ENCODE results near the gene MGAT4B.
"Not testable (repeated sequence)": the region's sequence is repeated elsewhere in the genome, so short reads cannot be mapped to it uniquely, and the experiment has no call there.

MGAT4B gene

DNA sequence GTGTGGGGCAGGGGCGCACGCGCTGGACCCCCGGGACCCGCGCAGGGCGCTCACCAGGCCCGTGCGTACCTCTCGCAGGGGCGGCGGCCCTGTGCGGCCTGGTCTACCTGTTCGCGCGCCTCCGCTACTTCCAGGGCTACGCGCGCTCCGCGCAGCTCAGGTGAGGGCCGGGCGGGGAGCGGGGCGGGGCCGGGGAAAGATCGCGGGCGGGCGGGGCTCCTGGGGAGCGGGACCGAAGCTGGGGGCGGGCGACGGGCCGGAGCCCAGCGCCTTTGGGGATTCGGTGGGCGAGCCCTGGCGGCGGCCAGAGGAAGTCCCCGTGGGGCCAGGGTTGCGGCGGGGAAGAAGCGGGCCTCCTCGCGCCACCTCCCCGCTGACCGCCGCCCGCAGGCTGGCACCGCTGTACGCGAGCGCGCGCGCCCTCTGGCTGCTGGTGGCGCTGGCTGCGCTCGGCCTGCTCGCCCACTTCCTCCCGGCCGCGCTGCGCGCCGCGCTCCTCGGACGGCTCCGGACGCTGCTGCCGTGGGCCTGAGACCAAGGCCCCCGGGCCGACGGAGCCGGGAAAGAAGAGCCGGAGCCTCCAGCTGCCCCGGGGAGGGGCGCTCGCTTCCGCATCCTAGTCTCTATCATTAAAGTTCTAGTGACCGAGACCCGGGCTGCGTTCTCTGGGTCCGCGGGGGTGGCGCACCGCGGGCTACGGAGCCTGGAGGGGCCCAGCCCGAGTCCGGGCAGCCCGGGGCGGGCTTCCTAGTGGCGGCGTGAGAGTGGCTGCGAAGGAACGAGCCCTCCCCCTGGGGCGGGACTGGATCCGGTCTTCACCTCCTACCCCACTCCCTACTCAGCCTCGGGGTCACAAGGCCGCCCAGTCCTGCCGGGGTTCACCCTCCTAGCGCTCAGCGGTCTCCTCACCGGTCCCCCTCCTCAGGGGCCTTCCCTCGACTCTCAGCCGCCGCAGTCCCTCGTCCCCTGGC lies 10.5 kb downstream of the MGAT4B start:
- peak overlapping the region; percentile 62 for H3K4me3 ChIP-seq (ENCODE audit: low read depth, low read length)

DNA sequence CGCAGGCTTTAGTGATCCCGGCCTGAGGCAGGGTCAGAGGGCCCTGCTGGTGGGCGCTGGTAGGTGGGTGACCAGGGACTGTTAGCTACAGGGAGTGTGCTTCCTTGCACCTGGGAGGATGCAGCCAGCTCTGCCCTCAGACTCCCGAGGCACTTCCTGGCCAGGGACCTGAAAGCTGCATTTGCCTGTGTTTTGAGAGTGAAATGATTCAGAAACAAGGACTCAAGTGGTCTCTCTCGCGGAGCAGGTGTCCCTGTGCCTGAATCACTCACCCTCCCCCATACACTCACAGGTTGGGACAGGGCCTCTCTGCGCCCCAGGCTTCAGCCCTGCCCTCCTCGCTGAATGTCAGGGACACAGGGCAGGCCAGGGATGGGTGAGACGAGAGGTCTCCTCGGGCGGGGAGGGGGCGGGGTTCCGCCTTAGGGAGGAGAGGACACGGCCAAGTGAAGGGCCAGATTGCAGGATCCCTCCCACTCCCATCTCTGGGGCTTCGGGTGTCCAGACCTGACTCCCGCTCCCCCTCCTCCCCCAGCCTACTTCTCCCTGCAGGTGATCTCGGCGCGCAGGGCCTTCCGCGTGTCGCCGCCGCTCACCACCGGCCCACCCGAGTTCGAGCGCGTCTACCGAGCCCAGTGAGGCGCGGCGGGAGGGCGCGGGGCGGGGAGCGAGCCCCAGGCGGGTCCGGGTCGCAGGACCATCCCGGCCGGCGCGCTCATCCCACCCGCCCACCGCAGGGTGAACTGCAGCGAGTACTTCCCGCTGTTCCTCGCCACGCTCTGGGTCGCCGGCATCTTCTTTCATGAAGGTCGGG lies 11.4 kb downstream of the MGAT4B start:
- peak overlapping the region; percentile 62 for H3K4me3 ChIP-seq (ENCODE audit: low read depth, low read length)

DNA sequence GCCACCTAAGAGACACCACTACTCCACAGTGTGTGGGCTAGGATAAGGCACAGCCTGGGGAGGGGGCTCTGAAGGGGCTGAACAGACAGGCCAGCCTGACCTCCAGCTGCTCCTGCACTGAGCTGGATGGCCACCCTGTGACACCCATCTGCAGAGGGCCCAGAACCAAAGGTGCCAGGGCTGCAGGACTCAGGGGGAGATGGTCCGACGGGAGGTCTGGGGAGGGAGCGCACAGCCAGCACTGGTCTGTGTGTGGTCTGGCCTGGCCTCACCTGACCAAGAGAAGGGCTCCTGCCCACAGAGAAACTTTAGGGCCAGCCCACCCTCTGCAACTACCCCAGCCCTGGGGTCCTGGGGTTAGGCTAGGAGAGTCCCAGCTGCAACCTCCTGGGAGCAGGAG lies 12.1 kb downstream of the MGAT4B start:
- no peak overlapping the region for H3K4me3 ChIP-seq (ENCODE audit: low read depth, low read length)

DNA sequence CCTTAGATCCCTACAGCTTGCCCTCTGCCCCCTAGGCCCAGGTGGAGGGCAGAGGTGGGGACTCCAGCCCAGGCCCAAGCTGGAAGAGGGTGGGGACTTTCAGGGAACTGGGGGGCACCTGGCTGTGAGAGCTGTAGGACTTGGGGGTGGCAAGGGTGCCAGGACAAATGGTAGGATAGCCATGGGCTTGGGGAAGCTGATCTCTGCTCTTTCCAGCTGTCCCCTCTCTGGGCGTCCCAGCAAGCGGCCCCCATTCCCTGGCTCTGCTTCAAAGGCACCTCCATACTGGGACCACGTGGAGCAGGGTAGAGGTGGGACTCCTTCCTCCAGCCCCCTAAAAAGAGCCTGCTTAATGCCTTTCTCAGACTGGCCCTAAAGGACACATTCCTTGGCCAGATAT lies 12.5 kb downstream of the MGAT4B start:
- H3K4me3 ChIP-seq (ENCODE audit: low read depth, low read length) = no peak overlapping the region

DNA sequence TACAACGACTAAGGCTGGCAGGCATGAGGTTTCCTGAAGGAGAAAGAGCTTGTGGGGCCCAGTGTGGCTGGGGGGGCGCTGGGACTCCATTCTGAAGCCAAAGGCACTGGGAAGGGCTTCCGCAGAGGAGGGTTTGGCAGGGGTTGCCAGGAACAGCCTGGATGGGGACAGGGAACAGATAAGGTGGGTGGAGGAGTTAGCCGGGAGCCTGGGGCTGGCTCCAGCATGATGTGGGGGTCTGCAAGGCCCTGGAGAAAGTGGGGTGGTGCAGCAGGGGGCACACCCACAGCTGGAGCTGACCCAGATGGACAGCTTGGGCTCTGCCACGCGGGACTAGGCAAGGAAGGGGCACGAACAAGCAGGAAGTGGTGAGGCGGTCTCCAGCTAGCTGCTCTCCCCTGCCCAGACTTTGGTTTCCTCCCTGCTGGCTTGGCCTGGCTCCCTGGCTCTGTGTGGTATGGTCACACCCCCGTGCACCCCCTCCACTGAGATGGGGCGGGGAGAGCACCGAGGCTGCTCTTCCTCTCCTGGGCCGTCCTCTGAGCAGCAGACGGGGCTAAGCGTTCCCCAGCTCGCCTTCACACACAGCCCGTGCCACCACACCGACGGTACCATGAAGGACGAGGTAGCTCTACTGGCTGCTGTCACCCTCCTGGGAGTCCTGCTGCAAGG lies 13.1 kb downstream of the MGAT4B start, which contains the start of gene LTC4S:
LTC4S (plus strand) TSS at position 519 of the 672 bp plus-strand sequence; CDS start at position 614, 95 bp downstream.
- H3K4me3 ChIP-seq (ENCODE audit: low read depth, low read length) = no peak within 1 kb of the TSS

DNA sequence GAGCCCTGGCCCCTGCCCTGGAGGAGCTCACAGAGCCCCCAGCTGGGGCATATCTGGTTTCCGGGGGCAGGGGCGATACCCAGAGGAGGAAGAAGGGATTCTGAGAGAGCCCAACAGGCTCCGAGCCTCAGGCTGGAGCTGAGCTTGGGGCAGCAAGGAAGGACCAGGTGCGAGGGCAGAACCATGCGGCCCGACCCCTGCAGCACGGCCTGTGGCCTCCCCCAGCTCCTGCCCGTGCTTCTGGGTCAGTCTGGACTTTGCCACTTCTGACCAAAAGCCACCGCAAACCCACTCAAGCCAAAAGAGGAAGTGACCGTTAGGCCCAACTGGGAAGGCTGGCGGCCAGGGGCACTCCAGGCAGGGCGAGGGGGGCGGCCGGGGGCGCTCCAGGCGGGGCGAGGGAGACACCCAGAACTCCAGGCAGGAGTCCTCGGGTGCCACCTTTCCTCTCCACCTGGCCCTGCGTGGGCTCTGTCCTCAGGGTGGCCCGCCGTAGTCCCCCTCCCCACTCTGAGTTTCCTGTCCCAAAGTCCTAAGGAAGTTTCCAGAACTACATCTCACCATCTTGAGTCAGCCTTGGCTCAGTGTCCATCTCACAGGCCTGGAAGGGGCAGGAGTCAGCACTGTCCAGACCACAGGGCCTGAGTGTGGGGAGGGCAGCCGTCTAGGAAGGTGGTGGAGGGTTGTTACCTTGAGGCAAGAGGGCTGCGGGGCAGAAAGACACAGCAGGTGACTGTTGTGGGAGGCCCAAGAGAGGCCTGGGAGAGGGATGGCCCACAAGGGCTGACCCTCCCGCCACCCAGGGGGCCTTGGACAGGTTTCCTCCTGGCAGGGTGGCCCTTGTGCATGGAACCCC lies 13.8 kb downstream of the MGAT4B start:
- H3K4me3 ChIP-seq (ENCODE audit: low read depth, low read length) = no peak overlapping the region

DNA sequence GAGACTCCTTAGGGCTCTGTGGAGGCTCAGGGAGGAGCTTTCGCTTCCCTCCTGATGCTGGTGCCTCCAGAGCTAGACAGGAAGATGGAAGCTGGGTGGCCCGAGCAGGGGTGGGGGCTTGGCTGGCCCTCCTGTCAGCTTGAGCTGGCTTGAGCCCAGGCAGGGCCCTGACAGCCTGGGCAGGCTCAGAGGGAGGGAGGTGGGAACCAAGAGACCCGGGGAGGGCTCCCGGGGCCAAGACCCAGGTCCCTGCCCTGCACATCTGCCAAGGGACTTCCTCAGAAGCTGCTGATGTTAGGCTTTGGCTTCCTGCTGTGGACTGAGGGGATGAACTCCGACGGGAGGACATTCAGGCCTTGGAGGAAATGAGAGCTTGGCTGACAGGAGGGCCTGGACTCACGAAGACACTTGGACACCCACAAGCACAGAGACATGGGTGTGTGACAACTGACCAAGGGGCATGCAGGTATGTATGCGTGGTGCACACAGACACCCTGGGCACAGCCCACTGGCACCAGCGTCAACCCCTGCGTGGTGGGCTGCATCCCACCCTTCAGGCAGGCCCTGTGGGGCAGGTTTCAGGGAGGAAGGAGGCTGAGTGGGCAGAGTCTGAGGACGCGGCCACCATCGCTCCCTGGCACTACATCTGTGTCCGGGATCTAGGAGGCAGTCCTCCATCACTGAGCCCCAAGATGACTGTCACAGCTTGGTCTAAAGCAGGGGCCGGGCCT lies 14.6 kb downstream of the MGAT4B start:
- no peak overlapping the region for H3K4me3 ChIP-seq (ENCODE audit: low read depth, low read length)

DNA sequence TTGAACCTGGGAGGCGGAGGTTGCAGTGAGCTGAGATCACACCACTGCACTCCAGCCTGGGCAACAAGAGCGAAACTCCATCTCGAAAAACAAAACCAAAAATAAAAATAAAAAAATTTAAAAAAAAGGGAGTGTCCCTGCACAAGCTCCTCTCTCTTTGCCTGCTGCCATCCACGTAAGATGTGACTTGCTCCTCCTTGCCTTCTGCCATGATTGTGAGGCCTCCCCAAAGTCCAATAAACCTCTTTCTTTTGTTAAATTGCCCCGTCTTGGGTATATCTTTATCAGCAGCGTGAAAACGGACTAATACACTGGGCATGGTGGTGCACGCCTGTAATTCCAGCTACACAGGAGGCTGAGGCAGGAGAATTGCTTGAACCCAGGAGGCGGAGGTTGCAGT lies 17.4 kb downstream of the MGAT4B start:
- not testable (repeated sequence) for H3K4me3 ChIP-seq (ENCODE audit: low read depth, low read length)

DNA sequence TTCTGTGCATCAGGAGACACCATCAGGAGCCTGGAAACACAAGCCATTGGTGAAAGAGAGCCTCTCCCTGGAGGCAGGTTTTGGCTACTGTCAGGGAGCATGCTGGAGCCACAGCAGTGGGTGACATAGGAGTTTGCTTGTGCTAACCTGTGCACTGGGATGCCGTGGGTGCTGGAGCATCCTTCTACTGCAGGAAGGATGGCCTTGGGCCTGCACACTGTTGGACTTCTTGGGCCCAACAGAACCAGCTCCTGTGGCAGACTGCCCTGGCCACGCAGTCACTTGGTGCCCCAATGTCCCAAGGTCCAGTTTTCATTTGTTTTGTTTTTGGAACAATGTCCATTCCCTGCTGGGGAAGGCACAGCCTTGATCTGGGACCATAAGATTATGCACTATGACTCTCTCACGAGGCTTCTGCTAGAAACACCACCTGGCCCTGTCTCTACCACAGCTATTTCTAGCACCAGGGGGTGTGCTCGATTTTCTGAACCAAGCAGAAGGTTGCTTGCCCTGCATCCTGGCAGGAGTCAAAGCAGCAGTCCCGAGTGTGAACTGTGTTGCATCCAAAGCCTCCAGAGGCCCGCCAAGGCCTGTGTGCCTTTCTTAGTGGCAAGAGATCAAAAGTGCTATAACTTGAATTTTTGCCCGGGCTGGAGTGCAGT lies 18.3 kb downstream of the MGAT4B start:
- no peak overlapping the region for H3K4me3 ChIP-seq (ENCODE audit: low read depth, low read length)

DNA sequence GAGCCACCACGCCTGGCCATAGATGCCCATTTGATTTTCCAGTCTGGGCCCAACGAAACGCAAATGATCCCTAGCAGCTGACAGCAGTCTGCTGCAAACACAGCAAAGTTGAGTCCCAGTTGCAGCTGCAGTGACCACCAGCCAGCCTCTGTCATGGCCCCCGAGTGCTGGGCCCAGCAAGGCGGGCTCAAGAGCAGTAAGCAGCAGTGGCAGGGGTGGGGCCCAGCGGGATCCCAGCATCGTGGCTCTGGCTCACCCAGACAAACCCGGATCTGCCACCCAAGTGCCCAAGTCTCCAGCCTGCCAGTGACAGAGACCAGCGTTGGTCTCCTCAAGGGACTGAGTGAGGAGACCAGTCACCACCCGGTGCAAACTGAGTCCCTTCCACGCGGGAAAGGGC lies 19.8 kb downstream of the MGAT4B start:
- H3K4me3 ChIP-seq (ENCODE audit: low read depth, low read length) = no peak overlapping the region

DNA sequence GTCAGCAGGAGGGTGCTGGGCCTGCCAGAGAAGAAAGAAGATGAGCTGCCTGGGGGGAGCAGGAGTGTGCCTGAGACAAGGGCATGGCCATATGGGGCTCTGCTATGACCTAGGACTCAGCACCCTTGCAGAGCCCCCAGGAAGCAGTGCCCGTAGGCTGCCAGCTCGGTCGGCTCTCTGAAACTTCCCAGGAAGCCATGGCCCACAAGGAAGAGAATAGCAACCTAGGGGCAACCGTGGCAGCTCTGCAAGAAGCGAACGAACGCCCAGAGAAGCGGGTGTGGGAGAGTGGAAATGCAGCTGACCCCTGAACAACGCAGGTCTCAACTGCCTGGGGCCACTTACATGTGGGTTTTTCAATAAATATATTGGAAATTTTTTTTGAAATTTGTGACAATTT lies 23.5 kb downstream of the MGAT4B start:
- H3K4me3 ChIP-seq (ENCODE audit: low read depth, low read length) = no peak overlapping the region

DNA sequence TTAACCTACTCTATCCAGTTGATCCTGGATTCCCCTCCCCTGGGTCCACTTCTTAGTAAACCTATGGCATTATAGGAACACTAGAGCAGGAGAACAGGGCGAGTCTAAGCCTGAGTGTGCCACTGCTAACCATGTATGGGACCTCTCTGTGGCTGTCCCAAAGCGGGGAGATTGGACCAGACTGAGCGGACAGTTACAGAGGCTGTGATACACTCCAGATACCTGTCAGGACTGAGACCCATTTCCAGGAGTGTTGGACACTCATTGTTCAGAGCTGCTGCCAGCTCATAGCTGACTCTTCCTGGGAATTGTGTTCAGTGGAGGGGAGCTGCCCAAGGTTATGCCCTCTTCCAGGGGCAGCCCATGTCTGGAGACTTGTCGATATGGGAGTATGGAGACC lies 24.8 kb downstream of the MGAT4B start:
- no peak overlapping the region for H3K4me3 ChIP-seq (ENCODE audit: low read depth, low read length)

DNA sequence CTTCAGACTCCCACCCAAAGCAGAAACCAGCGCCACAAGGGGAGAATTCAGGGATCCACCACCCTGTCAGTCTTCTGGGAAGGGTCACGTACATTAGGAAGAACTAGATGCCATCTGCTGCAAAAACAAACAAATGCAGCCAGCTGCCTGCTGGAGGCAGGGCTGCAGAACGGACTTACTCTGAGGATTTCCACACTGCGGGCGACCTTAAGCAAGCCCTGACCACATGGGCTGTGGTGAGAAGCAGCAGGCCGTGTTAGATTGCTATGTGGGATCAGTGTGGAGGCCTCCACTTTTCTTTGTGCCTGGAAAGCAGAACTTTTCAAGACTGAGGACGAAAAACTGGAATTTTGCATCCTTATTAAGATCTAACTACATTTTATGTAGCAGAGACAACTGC lies 26.3 kb downstream of the MGAT4B start:
- no peak overlapping the region for H3K4me3 ChIP-seq (ENCODE audit: low read depth, low read length)

DNA sequence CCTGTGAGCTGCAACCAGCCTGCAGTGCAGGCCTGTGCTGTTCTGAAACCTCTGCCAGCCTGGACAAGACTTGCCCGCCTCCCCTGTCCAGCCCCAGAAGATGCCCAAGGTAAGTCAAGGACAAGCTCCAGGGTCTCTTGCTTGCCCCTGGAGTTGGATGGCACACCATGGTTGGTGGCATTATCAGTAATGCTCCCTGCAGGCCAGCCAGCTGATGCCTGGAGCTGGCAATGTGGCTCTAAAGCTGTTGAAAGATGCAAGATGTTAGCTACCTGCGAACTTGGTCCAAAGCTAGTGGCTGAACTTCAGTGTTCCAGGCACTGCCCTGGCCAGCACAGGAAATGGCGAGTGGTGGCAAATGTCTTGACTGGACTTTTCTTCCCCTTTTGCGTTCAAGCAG lies 26.8 kb downstream of the MGAT4B start:
- H3K4me3 ChIP-seq (ENCODE audit: low read depth, low read length) = no peak overlapping the region

DNA sequence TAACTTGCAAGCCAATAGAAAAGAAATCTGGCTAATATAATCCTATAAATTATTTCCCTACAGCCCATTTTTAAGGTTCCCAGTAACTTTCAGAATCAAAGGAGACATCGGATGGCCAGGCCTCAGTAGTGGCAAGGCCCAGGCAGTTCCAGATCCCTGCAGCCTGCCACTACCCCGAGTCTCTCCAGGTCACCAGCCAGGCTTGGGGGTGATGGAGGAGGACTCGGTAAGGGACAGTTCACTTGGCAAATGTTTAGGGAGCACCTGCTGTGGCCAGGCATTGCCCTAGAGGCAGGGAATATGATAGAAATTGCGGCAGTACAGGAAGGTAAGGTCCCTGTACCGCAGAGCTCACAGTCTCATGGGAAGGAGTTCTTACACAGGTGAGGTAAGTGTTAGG lies 28.1 kb downstream of the MGAT4B start:
- H3K4me3 ChIP-seq (ENCODE audit: low read depth, low read length) = no peak overlapping the region

DNA sequence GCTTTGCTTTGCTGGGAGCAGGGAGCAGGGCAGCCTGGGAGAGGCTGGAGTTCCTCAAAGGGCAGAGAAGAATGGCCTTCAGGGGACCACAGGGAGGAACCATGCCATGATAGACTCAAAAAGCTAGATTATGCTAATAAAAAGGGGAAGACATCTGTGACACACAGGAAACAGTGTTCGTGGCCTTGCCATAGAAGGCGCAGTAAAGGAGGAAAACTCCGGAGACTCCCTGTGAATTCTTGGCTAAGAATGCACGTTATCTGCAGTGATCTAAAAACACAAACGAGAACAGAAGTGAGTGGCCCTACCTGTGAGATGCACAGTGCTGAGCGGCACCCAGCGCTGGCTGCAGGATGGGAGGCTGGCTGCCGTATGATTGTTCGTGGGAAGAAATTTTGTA lies 28.8 kb downstream of the MGAT4B start:
- H3K4me3 ChIP-seq (ENCODE audit: low read depth, low read length) = no peak overlapping the region

DNA sequence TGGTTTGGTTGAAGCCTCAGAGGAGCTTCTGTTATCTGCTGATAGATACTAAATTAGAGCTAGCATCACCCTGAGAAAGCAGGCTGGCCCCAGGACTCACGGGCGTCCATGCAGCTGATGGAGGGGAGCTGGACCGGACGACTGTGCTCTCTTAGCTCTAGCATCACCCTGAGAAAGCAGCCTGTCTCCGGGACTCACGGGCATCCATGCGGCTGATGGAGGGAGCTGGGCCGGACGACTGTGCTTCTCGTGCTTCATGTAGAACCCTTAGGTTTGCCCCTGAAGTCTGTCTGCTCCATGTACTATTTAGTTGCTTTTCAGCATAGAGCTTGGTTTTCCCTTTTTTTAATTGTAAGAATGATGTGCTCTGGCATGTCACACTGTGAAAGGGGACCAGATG lies 29.2 kb downstream of the MGAT4B start:
- no peak overlapping the region for H3K4me3 ChIP-seq (ENCODE audit: low read depth, low read length)

DNA sequence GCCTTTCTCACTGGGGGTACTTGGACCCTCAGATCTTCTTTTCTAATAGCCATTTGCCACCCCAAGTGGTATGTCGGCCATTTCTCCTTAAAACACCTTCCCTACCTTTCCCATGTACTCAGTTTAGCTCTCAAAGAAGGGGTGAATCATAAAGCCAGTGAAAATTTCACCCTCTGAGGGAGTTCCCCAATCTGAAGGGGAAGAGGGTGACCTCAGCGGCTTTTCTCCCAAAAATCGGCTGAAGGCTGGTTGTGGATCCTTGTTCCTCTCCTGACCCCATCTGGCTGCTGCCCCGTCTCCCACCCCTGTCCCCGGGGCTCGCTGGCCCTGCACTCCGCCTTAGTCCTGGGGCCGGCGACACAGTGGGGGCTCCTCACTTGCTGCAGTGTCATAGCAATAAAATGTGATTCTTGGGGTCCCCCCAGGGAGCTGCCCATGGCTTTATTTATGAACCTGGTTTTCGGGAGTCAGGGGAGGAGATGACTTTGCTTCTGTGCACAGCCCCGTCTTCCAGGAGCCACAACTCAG lies 30.2 kb downstream of the MGAT4B start:
- H3K4me3 ChIP-seq (ENCODE audit: low read depth, low read length) = no peak overlapping the region

DNA sequence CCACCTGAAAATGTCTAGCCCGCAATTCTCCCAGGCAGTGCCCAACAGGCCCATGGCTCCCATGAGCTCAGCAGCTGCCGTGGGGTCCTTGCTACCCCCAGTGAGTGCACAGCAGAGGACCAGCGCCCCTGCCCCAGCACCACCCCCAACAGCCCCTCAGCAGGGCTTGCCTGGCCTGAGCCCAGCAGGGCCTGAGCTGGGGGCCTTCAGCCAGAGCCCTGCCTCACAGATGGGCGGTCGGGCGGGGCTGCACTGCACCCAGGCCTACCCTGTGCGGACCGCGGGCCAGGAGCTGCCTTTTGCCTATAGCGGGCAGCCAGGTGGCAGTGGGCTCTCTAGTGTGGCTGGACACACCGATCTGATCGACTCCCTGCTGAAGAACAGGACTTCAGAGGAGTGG lies 32.2 kb downstream of the MGAT4B start:
- H3K4me3 ChIP-seq (ENCODE audit: low read depth, low read length) = no peak overlapping the region
